Measurements from ENCODE around the gene ERBB4. TPM values are rescaled to one million over a fixed set of nuclear protein-coding genes. Genes with fewer than 3 reads are reported as not detected.

ERBB4 gene
- total and polyA plus RNA-seq, 7 donors = under 0.01 to 0.33 (median 0.08) TPM; not detected in 1

DNA sequence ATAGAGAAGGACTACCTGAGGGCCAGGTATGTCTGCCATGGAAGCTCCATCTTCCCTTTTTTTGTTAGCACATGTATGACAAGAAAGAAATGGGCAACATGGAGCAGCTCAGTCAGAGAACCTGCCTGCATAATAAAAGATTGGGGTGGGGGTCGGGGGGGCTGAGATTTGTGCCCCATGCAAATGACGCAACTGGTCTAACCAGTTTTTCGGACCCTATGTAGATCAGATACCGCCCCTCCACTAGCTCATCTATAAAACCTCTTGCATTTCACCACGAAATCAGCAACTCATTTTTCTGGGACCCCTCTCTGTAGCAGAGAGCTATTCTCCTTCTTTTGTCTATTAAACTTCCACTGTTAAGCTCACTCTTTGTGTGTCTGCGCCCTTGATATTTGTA lies 657.2 kb downstream of the ERBB4 start:
- Histone ChIP-seq H3K9me3 (no peaks in the 10 kb centered on the region), H3K27ac (no peak overlapping the region), H3K4me1 (no peaks in the 10 kb centered on the region), H3K27me3 (no peaks in the 10 kb centered on the region), H3K4me3 (no peak overlapping the region), H3K36me3 (no peaks in the 10 kb centered on the region)
- intact Hi-C loops (cut with DNase I) = no loop called here
- 58 to 69% methylated on average over 6 of the region's 6 CpGs for WGBS, 2 donors
- DNase-seq = no peak
- TF ChIP-seq POLR2A (IDR thresholded peaks at IDR 0.05) (no peak), POLR2AphosphoS5 (IDR thresholded peaks at IDR 0.05) (no peak), EP300 (IDR thresholded peaks at IDR 0.05) (no peak)
- TF ChIP-seq, protein P1, sequence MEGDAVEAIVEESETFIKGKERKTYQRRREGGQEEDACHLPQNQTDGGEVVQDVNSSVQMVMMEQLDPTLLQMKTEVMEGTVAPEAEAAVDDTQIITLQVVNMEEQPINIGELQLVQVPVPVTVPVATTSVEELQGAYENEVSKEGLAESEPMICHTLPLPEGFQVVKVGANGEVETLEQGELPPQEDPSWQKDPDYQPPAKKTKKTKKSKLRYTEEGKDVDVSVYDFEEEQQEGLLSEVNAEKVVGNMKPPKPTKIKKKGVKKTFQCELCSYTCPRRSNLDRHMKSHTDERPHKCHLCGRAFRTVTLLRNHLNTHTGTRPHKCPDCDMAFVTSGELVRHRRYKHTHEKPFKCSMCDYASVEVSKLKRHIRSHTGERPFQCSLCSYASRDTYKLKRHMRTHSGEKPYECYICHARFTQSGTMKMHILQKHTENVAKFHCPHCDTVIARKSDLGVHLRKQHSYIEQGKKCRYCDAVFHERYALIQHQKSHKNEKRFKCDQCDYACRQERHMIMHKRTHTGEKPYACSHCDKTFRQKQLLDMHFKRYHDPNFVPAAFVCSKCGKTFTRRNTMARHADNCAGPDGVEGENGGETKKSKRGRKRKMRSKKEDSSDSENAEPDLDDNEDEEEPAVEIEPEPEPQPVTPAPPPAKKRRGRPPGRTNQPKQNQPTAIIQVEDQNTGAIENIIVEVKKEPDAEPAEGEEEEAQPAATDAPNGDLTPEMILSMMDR (IDR thresholded peaks at IDR 0.05) = no peak

- intact Hi-C loops (cut with DNase I) = no loop called here
- H3K36me3 ChIP-seq = no peaks in the 10 kb centered on the region
- H3K27ac ChIP-seq = no peak overlapping the region
- DNase-seq = no peak
- H3K4me3 ChIP-seq = no peak overlapping the region
- H3K9me3 ChIP-seq = no peaks in the 10 kb centered on the region
- TF ChIP-seq POLR2AphosphoS5 (IDR thresholded peaks at IDR 0.05) (no peak), POLR2A (IDR thresholded peaks at IDR 0.05) (no peak), EP300 (IDR thresholded peaks at IDR 0.05) (no peak)
- TF ChIP-seq, protein P1 (IDR thresholded peaks at IDR 0.05) = no peak
- H3K4me1 ChIP-seq = no peaks in the 10 kb centered on the region
- no peaks in the 10 kb centered on the region for H3K27me3 ChIP-seq
Observed at GRCh38 chr2:211879323-211879722, 659.3 kb downstream of the ERBB4 start.

DNA sequence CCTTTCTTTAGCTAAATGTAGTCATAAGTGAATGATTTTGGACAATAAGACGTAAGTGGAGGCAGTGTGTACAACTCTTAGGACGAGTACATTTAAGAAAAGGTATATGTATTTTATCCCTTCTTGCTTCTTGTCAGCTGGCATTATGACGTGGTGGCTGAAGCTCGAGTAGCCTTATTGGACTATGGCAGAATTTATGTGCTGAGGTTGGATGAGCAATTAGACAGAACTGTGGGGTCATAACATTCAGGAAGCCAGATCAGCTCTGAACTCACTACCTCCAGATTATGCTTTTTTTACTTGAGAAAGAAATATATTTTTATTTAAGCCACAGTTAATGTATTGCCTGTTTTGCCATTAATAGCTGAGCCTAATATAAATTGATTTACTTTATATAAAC lies 661.5 kb downstream of the ERBB4 start:
- intact Hi-C loops (cut with DNase I) = no loop called here
- H3K9me3 ChIP-seq = no peaks in the 10 kb centered on the region
- no peaks in the 10 kb centered on the region for H3K36me3 ChIP-seq
- WGBS, 2 donors = 57 to 79% methylated on average over 4 of the region's 4 CpGs
- TF ChIP-seq EP300 (IDR thresholded peaks at IDR 0.05) = no peak
- TF ChIP-seq, protein P1 (IDR thresholded peaks at IDR 0.05) = no peak
- no peak for TF ChIP-seq POLR2AphosphoS5 (IDR thresholded peaks at IDR 0.05)
- no peak for TF ChIP-seq POLR2A (IDR thresholded peaks at IDR 0.05)
- no peak overlapping the region for H3K4me3 ChIP-seq
- no peaks in the 10 kb centered on the region for H3K4me1 ChIP-seq
- no peak for DNase-seq
- H3K27me3 ChIP-seq = no peaks in the 10 kb centered on the region
- no peak overlapping the region for H3K27ac ChIP-seq

DNA sequence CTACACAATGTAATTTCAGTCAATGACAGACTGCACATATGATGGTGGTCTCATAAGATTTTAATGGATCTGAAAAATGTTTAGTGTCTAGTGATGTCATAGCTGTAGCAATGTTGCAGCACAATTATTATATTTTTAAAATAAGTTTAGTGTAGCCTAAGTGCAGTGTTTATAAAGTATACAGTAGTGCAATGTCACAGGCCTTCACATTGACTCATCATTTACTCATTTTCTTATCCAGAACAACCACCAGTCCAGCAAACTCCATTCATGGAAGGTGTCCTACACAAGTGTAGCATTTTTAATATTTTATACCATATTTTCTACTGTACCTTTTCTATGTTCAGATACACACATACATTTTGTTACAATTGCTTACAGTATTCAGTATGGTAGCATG lies 663.1 kb downstream of the ERBB4 start:
- no peaks in the 10 kb centered on the region for H3K27me3 ChIP-seq
- no peaks in the 10 kb centered on the region for H3K36me3 ChIP-seq
- TF ChIP-seq EP300 (IDR thresholded peaks at IDR 0.05) = no peak
- H3K4me1 ChIP-seq = no peaks in the 10 kb centered on the region
- no peak overlapping the region for H3K27ac ChIP-seq
- intact Hi-C loops (cut with DNase I) = no loop called here
- H3K9me3 ChIP-seq = no peaks in the 10 kb centered on the region
- DNase-seq = no peak
- H3K4me3 ChIP-seq = no peak overlapping the region

DNA sequence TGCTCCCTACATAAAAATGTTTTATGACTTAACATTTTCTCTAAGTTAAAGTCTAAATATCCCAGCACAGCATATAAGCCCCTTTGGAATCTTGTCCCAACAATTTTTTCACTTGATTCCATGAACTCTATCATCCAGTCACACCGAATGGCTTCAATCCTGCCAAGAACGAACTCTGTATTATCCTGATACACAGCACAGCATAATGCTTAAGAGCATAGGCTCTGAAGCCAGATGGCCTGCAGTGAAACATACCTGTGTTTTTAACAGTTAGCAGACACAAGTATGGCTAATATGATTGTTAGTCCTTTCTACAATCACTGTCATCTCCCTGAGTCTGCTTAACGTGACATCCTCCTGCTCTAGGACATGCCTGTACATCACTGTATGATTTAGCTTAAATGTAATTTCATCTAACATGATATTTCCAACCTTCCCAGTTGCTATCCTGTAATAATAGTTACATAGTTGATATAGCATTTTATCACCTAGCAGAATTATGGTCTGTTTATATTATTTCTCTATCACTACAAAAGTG lies 669.5 kb downstream of the ERBB4 start:
- Histone ChIP-seq H3K27me3 (no peaks in the 10 kb centered on the region), H3K27ac (no peak overlapping the region), H3K4me1 (peaks cover 0 to 7% (median 0%) of the 10 kb centered on the region in 4 donors), H3K9me3 (no peaks in the 10 kb centered on the region), H3K36me3 (no peaks in the 10 kb centered on the region), H3K4me3 (no peak overlapping the region)
- WGBS, 2 donors = 77 to 80% methylated on average over 3 of the region's 3 CpGs
- no peak for DNase-seq
- intact Hi-C loops (cut with DNase I) = no loop called here
- TF ChIP-seq, protein P1 (IDR thresholded peaks at IDR 0.05) = no peak
- TF ChIP-seq POLR2A (IDR thresholded peaks at IDR 0.05) (no peak), EP300 (IDR thresholded peaks at IDR 0.05) (no peak), POLR2AphosphoS5 (IDR thresholded peaks at IDR 0.05) (no peak)
